ENCODE results near the gene TTC28.
"Not testable (repeated sequence)": the region's sequence is repeated elsewhere in the genome, so short reads cannot be mapped to it uniquely, and the experiment has no call there.

TTC28 gene

GRCh38 chr22:28678170-28678569, 1.5 kb downstream of the TTC28 start:
- not testable (repeated sequence) for DNase-seq (ENCODE audit: low read depth in 2 of 2)

DNA sequence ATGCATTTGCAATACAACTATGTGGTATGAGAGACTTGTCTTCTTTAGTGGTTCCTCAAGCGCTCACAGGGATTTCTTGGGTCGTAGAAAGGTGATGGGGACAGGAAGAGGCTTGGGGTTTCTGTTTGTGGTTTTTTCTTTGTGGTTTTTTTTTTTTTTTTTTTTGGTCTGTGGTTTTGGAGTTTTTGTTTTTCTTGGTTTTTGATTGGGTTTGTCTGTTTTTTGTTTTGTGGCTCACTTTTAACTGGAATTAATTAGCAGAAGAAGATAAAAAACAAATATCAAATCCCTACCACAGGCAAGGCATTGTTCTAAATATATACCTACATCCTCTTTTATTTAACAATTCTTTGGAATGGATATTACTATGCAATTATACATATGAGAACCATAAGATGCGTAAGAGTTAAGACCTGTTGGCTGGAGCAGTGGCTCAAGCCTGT, 5.5 kb downstream of the TTC28 start:
- no peak for DNase-seq (ENCODE audit: low read depth in 2 of 2)

DNA sequence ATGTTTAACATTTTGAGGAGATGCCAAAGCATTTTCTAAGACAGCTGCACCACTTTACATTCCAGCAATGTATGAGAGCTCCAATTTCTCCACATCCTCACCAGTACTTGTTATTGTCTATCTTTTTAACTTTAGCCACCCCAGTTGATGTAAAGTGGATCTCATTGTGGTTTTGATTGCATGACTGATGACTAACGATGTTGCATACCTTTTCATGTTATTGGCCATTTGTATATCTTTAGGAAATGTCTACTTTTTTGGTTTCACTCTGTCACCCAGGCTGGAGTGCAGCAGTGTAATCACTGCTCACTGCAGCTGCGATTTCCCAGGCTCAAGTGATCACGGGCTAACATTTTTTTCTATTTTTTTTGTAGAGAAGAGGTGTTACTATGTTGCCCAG, 8.9 kb downstream of the TTC28 start:
- no peak for DNase-seq (ENCODE audit: low read depth in 2 of 2)

GRCh38 chr22:28670161-28670560, 9.5 kb downstream of the TTC28 start:
- DNase-seq (ENCODE audit: low read depth in 2 of 2), result no peak

DNA sequence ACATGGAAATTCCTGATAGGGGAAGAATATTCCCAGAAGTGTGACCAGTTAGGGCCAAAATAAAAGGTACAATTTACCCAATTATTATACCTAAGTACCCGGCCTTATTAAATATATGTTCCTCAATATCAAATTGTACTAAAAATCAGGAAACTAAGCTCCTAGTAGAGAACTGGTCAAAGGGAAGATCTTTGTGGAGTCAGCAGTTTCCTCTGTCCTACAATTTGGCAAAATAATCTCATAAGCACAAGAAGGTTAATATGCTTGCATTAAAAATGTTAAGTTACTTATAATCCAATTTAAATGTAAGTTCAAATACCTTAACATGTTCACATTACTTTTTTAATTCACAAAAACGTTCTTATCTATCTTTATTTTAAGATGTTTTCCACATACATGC, 10.3 kb downstream of the TTC28 start:
- DNase-seq (ENCODE audit: low read depth in 2 of 2), result no peak

DNA sequence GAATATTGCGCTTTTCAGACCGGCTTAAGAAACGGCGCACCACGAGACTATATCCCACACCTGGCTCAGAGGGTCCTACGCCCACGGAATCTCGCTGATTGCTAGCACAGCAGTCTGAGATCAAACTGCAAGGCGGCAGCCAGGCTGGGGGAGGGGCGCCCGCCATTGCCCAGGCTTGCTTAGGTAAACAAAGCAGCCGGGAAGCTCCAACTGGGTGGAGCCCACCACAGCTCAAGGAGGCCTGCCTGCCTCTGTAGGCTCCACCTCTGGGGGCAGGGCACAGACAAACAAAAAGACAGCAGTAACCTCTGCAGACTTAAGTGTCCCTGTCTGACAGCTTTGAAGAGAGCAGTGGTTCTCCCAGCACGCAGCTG, 16.1 kb downstream of the TTC28 start:
- not testable (repeated sequence) for DNase-seq (ENCODE audit: low read depth in 2 of 2)

GRCh38 chr22:28658448-28658847, 21.2 kb downstream of the TTC28 start:
- no peak for DNase-seq (ENCODE audit: low read depth in 2 of 2)

DNA sequence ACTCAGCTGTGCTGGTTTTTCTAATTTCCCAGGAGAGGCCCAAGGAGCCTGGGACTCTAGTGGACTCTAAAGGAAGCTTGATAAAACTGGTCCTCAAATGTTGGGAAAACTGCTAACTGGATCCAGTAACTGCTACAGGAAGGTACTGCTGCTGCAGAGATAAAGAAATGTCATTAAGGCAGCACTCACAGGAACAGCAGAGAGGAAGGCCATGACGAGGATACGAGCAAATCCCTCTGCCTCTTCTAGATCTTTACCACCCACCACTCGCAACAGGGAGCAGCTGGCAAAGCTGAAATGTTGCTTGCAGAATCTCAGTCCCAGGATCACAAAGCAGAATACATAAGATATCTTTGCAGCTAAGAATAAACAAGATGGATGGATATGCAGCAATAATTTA, 23.5 kb downstream of the TTC28 start:
- no peak for DNase-seq (ENCODE audit: low read depth in 2 of 2)

DNA sequence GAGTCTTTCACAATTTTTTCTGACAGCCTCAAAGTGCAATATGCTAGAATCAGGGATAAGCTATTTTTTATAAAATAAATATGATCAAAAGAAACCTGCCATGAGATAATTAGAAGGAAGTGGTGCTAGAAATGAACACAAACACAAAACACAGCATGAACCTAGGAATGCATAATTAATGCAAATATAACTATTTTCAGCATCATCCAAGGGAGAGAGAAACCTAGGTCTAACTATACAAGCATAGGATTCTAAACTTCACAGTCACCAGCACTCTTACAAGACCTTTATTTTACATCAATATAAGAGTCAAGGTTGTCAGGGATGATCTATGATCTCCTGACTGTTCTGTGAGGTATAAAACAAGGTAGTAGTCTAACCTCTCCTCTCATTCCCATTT, 29.2 kb downstream of the TTC28 start:
- no peak for DNase-seq (ENCODE audit: low read depth in 2 of 2)

GRCh38 chr22:28648792-28649191, 30.8 kb downstream of the TTC28 start:
- DNase-seq (ENCODE audit: low read depth in 2 of 2), result no peak

GRCh38 chr22:28647216-28647615, 32.4 kb downstream of the TTC28 start:
- no peak for DNase-seq (ENCODE audit: low read depth in 2 of 2)

DNA sequence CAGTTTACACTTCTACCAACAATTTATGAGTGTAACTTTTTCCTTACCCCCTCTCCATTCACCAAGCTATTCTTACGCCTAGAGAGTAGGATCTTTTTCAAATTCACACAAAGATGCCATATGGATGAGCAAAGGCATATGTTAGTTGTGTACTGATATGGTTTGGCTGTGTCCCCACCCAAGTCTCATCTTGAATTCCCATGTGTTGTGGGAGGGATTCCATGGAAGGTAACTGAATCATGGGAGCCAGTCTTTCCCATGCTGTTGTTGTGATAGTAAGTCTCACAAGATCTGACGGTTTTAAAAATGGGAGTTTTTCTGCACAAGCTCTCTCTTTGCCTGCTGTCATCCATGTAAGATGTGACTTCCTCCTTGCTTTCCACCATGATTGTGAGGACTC, 40.3 kb downstream of the TTC28 start:
- DNase-seq (ENCODE audit: low read depth in 2 of 2), result no peak

GRCh38 chr22:28637225-28637624, 42.4 kb downstream of the TTC28 start:
- DNase-seq (ENCODE audit: low read depth in 2 of 2), result no peak

GRCh38 chr22:28630177-28630574, 49.5 kb downstream of the TTC28 start:
- DNase-seq (ENCODE audit: low read depth in 2 of 2), result no peak

DNA sequence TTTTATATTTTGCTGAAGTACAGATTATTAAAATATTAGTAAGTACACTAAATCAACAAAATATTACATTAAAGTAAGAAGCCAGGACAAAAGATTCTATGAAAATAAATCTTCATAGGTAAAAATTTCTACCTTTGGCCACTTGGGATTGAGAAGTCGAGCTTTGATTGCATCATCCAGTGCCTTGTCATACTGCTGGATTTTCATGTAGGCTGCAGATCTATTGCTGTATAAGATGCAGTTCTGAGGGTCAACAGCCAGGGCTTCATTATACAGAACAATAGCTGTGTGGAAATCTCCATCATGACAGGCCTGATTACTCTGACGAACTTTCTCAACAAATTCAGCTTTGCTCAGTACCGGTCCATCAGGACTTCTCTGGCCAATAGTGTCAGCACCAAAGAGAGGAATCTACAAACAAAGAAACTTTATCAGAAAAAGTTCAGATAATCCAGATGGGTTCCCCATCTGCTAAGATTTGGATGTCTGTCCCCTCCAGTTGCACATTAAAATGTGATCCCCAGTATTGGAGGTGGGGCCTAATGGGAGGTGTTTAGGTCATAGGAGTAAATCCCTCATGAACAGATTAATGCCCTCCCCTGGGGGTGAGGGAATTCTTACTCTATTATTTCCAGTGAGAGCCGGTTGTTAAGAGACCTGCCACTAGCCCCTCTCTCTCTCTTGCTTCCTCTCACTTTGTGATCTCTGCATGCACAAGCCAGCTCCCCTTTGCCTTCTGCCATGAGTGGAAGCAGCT, 50.0 kb downstream of the TTC28 start:
- DNase-seq (ENCODE audit: low read depth in 2 of 2), result no peak

DNA sequence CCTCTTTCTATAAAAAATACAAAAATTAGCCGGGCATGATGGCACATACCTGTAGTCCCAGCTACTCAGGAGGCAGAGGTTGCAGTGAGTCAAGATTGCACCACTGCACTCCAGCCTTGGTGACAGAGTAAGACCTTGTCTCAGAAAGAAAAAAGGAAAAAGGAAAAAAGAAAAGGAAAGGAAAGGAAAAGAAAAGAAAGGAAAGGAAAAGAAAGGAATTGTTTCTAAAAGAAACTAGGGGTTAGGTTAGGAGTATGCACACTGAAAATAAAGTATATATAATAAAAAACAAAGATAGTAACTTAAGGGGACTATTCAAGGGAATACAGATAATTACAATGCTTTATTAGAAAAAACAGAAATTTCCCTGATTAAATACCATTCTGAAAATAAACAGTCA, 50.9 kb downstream of the TTC28 start:
- no peak for DNase-seq (ENCODE audit: low read depth in 2 of 2)

- no peak for DNase-seq (ENCODE audit: low read depth in 2 of 2)
Observed at GRCh38 chr22:28627791-28628190, 51.8 kb downstream of the TTC28 start.

DNA sequence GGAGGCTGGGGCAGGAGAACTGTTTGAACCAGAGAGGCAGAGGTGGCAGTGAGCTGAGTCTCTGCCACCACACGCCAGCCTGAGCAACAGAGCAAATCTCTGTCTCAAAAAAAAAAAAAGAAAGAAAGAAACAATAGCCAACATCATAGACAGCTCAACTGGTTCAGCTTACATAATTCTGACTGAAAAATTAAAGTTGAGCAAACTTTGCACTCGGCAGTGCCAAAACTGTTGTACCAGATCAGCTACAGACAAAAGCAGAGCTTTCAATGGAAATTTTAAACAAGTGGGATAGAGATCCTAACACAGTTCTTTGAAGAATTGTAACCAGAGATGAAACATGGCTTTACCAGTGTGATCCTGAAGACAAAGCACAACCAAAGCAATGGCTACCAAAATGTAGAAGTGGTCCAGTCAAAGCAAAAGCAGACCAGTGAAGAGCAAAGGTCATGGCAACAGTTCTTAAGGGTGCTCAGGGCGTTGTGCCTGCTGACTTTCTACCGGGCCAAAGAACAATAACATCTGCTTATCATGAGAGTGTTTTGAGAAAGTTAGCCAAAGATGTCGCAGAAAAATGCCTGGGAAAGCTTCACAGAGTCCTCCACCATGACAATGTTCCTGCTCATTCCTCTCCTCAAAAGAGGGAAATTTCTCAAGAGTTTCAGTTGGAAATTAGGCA, 59.3 kb downstream of the TTC28 start:
- no peak for DNase-seq (ENCODE audit: low read depth in 2 of 2)

DNA sequence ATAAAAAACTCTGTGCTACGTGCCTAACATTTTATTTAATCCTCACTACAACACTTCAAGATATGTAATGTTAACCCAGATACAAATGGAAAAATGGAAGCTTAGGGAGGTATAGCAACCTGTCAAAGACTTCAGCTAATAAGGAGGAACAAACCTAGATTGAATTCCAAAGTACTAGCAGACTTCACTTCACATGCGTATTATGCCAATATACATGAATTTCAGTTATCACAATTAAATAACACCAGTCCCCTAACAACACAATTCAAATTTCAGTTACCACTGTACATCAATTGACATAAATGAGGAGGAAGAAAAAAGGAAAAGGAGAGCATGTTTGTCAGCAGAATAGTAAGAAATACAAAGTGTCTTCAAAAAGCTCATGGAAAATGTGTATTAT, 60.4 kb downstream of the TTC28 start:
- no peak for DNase-seq (ENCODE audit: low read depth in 2 of 2)

DNA sequence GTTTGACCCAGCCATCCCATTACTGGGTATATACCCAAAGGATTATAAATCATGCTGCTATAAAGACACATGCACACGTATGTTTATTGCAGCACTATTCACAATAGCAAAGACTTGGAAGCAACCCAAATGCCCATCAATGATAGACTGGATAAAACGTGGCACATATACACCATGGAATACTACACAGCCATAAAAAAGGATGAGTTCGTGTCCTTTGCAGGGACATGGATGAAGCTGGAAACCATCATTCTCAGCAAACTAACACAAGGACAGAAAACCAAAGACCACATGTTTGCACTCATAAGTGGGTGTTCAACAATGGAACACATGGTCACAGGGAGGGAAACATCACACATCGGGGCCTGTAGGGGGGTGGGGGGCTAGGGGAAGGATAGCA, 64.2 kb downstream of the TTC28 start:
- not testable (repeated sequence) for DNase-seq (ENCODE audit: low read depth in 2 of 2)

DNA sequence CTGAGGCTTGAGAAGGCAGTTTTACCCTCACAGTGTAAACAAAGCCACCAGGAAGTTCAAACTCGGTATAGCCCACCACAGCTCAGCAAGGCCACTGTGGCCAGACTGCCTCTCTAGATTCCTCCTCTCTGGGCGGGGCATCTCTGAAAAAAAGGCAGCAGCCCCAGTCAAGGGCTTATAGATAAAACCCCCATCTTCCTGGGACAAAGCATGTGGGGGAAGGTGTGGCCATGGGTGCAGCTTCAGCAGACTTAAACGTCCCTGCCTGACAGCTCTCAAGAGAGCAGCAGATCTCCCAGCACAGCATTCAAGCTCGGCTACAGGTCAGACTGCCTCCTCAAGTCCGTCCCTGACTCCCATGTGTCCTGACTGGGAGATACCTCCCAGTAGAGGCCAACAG, 69.7 kb downstream of the TTC28 start:
- DNase-seq (ENCODE audit: low read depth in 2 of 2), result no peak

DNA sequence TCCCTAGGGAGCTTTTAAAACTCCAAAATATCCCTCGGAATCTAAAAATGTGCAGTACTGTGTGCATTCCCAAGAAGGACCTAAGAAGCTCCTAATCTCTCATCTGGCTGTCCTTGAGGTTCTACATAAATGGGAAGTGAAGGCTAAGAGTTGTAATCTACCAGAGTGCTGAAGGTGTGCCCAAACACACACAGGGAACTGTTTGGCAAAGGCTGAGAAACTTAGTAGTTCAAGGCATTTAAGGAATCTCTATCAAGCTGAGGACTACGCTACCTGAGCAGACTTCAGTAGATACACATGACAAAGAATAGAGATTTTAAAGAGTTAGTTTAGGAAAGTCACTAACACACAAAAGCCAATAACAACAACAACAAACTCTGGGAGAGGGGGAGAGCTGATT, 71.1 kb downstream of the TTC28 start:
- no peak for DNase-seq (ENCODE audit: low read depth in 2 of 2)

- DNase-seq (ENCODE audit: low read depth in 2 of 2), result no peak
Observed at GRCh38 chr22:28607795-28608194, 71.8 kb downstream of the TTC28 start.
